ENCODE results near the gene SPARC. TPM values are rescaled to one million over a fixed set of nuclear protein-coding genes. Genes with fewer than 3 reads are reported as not detected.

SPARC gene
- polyA plus RNA-seq, 1 of the 3 experiments (the other 2 are of a cell fraction), result 1,115 TPM

- CTCF ChIA-PET, result interaction anchor here (1.1 kb wide), 1 partner anchor 309 kb away, joined by 3 read pairs; no protein-coding TSS in a partner anchor
- Histone ChIP-seq H3K27me3 (ENCODE audit: insufficient read depth) (0 out of 2 replicates have a peak, but pooled peaks cover 8% of the 10 kb centered on the region), H3K27ac (ENCODE audit: low read depth in 2 of 2, low read length in 1 of 2) (no peak overlapping the region), H3K9me2 (no peaks in the 10 kb centered on the region), H3K36me3 (replicated peaks in 1 of 2; ENCODE audit: control insufficient read depth in 1 of 2, insufficient read depth in 2 of 2, low read length in 1 of 2) (no peaks in the 10 kb centered on the region), H3F3A (replicated peaks; ENCODE audit: insufficient read depth) (no peaks in the 10 kb centered on the region), H3K9me3 (no peaks in the 10 kb centered on the region), H3K4me2 (no peak overlapping the region), H3K4me1 (ENCODE audit: control insufficient read depth in 1 of 2, insufficient read depth in 2 of 2, low read depth in 1 of 2, low read length in 1 of 2) (no peaks in the 10 kb centered on the region), H2AFZ (ENCODE audit: low read depth) (no peak overlapping the region), H3K79me2 (ENCODE audit: insufficient read depth) (no peaks in the 10 kb centered on the region), H4K20me1 (ENCODE audit: insufficient read depth) (no peaks in the 10 kb centered on the region), H3K4me3 (ENCODE audit: low read depth in 2 of 2, low read length in 1 of 2) (no peak overlapping the region), H3K9ac (no peak overlapping the region)
- POLR2A ChIA-PET, result no interaction called here
- TF ChIP-seq GABPA (IDR thresholded peaks at IDR 0.05; ENCODE audit: low read depth) (no peak), CHD2 (IDR thresholded peaks at IDR 0.05; ENCODE audit: low read length, partially characterized antibody) (no peak), MEF2A (IDR thresholded peaks at IDR 0.05; ENCODE audit: borderline replicate concordance, low read depth) (no peak), SMC3 (IDR thresholded peaks at IDR 0.05; ENCODE audit: low read depth, low read length) (no peak), FOXJ3 (CRISPR knock-in tag; IDR thresholded peaks at IDR 0.05) (no peak), NFIC (IDR thresholded peaks at IDR 0.05; ENCODE audit: borderline replicate concordance) (no peak), MAX (IDR thresholded peaks at IDR 0.05; ENCODE audit: low read depth) (no peak), EP300 (IDR thresholded peaks at IDR 0.05; ENCODE audit: borderline replicate concordance in 1 of 2, low read depth in 1 of 2, low read length in 1 of 2) (no peak), FOXM1 (IDR thresholded peaks at IDR 0.05; ENCODE audit: low read depth) (no peak), NRF1 (IDR thresholded peaks at IDR 0.05; ENCODE audit: low read depth, low read length) (no peak), YY1 (IDR thresholded peaks at IDR 0.05; ENCODE audit: low read depth) (no peak), RXRA (IDR thresholded peaks at IDR 0.05; ENCODE audit: borderline replicate concordance, low read depth) (no peak), REST (IDR thresholded peaks at IDR 0.05; ENCODE audit: low read depth, low read length) (no peak), SIN3A (IDR thresholded peaks at IDR 0.05; ENCODE audit: borderline replicate concordance, low read depth, low read length) (no peak)
- TF ChIP-seq, protein P1, sequence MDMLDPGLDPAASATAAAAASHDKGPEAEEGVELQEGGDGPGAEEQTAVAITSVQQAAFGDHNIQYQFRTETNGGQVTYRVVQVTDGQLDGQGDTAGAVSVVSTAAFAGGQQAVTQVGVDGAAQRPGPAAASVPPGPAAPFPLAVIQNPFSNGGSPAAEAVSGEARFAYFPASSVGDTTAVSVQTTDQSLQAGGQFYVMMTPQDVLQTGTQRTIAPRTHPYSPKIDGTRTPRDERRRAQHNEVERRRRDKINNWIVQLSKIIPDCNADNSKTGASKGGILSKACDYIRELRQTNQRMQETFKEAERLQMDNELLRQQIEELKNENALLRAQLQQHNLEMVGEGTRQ (IDR thresholded peaks at IDR 0.05; ENCODE audit: borderline replicate concordance, low read depth, low read length), result no peak
- no peak for DNase-seq
- 71% methylated on average over 7 of the region's 9 CpGs for WGBS (ENCODE audit: low lambda C conversion rate)
These were observed 61.4 kb downstream of the SPARC start for GRCh38 chr5:151625285-151625684.
